ENCODE results near the gene GNAT2.

The GNAT2 gene

DNA sequence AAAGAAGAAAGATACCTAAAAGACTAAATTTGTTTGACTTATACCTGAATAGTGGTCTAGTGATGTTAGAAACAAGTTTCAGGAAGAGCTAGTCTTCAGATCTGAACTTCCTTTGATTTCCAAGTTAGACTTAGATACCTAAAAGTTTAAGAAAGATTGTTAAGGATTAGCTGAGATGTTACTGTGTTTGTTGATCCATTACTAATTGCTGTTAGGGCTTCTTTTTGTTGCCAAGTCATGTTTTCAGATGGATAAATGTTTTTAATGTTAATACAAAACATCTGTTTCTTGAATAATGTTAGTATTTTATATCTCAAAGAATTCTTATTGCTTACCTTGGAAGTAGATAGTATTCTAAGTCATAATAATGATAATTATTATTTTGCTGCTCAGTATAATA lies 59.4 kb downstream of the GNAT2 start:
- no peak for TF ChIP-seq POLR2A (IDR thresholded peaks at IDR 0.05; ENCODE audit: low read depth, low read length)
- no peak for DNase-seq (ENCODE audit: insufficient read length, low spot score)
- no peak for FAIRE-seq

DNA sequence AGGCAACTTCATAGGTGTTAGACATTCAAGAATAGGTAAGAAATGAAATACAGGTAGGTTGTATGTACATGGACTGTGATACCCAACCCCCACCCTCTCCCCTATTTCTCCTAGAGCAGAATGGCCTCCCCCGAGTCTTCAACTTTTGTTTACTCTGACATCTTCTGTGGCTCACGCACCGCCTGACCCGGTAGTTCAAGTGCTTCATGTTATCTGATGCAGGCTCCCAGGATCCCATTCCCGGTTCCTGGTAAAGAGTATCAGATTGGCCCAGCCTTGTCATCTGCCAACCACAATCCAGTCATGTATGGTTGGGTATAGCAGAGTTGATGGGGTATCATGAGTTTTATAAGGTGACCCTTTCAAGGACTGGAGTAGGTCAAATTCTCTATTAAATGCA lies 61.9 kb downstream of the GNAT2 start:
- no peak for FAIRE-seq
- no peak for TF ChIP-seq POLR2A (IDR thresholded peaks at IDR 0.05; ENCODE audit: low read depth, low read length)
- no peak for DNase-seq (ENCODE audit: insufficient read length, low spot score)

DNA sequence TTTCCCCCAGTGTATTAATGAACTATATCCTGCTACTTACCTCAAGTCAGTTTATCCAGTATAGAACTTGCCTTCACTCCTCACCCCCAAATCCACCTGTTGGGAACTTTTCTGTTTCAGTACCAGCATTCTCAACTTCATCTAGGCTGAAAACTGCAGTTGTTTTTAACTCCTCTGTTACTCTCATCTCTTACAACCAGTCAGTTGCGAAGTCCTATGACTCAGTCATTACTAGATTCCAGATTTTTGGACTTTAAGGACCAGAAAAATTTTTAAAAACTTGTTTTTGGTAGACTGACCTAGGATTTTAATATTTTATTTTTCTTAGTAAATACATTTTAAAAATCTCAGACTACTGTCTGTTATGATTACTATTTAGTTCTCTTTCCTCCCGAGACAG lies 62.9 kb downstream of the GNAT2 start:
- FAIRE-seq (no peak), DNase-seq (ENCODE audit: insufficient read length, low spot score) (no peak)
- TF ChIP-seq POLR2A (IDR thresholded peaks at IDR 0.05; ENCODE audit: low read depth, low read length) = no peak

Measured in H54 (cell line).